GM12801 (cell line): ENCODE measurements around the gene KCNIP4.

Source experiments
- TF ChIP-seq, protein P1 (sequence below): IDR thresholded peaks from one replicate; pipeline ENCODE4 v1.5.1; 2011; ENCODE audit warnings: control low read depth; ENCODE audit not compliant: insufficient read length; ENCODE audit errors: extremely low read depth

The KCNIP4 gene

DNA sequence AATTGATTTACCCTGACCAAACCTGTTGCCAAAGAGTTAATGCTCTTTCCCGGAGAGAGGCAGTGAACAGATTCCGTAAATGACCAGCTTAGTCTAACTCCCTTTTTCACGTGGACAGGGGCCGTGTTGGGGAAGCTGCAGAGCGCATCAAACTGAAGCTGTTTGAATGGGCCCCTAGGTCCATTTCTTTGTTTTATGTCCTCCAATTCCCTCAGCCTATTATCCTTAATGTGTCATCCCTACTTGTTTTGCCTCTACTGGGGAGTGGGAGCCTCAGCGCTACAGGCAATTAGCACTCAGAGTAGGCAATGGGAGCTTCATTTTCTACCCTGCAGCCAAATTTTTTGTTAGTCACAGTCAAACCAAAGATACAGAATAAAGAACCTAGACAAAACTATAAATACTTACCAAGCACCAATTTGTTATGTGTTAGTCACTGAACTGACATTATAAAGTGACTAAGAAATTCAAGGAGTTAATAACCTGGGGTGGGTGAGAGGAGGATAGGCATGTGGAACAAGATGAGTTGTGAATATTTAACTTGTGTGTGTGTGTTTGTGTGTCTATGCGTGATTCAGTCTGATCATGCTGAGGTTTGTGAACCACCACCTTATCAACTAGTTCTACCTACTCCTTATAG, 830.9 kb downstream of the KCNIP4 start:
- TF ChIP-seq, protein P1, sequence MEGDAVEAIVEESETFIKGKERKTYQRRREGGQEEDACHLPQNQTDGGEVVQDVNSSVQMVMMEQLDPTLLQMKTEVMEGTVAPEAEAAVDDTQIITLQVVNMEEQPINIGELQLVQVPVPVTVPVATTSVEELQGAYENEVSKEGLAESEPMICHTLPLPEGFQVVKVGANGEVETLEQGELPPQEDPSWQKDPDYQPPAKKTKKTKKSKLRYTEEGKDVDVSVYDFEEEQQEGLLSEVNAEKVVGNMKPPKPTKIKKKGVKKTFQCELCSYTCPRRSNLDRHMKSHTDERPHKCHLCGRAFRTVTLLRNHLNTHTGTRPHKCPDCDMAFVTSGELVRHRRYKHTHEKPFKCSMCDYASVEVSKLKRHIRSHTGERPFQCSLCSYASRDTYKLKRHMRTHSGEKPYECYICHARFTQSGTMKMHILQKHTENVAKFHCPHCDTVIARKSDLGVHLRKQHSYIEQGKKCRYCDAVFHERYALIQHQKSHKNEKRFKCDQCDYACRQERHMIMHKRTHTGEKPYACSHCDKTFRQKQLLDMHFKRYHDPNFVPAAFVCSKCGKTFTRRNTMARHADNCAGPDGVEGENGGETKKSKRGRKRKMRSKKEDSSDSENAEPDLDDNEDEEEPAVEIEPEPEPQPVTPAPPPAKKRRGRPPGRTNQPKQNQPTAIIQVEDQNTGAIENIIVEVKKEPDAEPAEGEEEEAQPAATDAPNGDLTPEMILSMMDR: no peak

DNA sequence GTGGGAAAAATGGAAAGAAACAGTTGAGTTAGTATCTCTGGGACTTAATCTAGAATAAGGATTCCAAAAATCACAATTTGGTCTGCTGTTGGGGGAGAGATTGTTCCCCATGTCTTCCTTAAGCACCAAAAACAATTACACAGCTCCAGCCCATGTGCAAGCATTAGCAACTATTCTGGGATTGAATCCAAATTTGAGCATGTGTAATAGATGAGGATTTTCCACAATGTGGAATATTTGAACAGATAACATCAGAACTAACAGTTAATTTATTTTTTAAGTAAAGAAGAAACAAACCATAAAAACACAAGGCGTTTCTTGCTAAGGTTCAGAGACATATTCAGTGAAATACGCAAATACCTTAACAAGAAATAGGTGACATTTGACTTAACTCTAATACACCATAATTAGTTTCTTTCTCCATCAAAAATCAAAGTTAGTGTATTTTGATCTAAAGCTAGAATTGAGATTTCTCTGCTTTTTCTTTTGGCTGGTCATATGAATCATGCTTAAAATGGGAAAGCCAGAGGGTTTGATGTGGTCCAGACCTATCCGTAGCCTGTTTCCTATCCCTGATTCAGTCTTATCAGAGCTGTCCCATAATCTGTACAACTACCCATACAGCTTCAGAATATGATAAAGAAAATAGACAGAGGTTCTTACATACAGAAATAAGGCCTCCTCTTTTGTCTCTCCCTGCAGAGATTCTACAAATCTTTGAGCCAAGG, 834.9 kb downstream of the KCNIP4 start:
- TF ChIP-seq, protein P1: no peak

- TF ChIP-seq, protein P1: no peak
Observed at GRCh38 chr4:21102667-21103066, 845.9 kb downstream of the KCNIP4 start.

- TF ChIP-seq, protein P1: no peak
Observed at GRCh38 chr4:21097865-21098264, 850.7 kb downstream of the KCNIP4 start.

- TF ChIP-seq, protein P1: no peak
Observed at GRCh38 chr4:21097026-21097425, 851.5 kb downstream of the KCNIP4 start.

DNA sequence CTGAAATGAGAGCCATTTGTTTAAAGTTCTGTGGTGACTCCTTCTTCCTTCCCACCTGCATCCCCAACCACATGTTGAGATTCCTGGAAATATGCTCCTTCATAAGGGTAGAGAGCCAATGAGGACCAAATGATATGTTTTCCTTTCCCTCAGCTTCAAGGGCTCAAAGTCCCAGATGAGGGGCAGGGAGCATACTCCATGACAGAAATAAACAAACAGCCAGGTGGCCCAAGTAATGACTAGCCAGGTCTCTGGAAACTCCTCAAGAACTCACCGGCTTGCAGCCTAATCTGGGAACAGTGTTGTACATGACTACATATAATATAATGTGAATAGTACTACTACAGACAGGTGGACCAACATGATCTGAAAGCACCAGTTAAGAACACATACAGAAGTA, 856.0 kb downstream of the KCNIP4 start:
- TF ChIP-seq, protein P1: no peak

DNA sequence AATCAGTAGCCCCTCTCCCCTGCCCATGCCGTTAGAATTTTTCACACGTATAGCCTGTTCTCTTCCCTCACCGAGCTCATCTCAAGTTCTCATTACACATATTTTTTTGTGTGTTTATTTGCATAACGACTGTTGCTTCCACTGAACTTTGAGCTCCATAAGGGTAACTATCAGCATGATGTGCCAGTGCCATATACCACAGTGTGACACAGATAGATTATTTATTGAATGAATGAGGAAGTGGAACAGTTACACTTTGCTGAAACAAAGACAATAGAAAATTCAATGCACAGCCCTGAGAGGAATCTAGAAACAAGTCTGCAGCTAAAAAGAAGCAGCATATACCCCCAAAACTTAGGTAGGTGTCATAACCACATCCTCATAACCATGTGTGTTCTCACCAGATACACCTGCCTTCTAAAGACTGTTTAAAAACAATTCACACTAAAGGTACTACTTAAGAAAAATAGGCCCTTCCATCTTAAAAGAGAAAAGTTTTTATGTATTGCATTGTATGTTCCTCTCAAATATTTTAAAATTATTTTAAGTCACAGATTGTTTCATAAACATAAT, 858.4 kb downstream of the KCNIP4 start:
- TF ChIP-seq, protein P1: no peak
